ENCODE data around the gene NTF3.
"Not testable (repeated sequence)": the region's sequence is repeated elsewhere in the genome, so short reads cannot be mapped to it uniquely, and the experiment has no call there.

NTF3 gene

GRCh38 chr12:5524769-5525436, 93.0 kb downstream of the NTF3 start:
- in situ Hi-C loops (cut with MboI; ENCODE audit: low sequenced_read_pairs): no loop called here

DNA sequence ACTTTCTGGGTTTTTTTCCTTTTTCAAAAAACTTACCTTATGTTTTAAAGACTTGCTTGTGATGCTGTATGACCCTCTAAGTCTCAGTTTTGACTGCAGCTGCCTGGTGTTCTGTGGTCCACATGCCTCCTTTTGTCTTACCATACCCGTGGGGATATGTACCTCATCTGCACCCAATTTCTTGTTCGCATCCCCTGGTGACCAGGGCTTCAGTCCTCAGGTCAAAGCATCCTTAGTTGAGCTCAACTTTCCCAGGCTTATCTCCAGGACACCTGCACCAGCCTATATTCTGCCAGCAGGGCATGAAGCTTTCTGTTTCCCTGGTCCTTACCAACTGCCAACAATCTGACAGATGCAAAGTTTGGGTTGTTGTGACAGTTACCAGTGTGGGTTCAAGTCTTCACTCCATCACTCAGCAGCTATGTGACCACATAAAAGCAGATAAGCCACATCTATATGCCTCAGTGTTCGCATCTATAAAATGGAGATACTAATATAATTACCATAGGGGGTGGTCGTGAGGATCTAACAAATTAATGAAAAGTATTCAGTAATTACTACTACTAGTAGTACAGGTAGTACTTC, 94.0 kb downstream of the NTF3 start:
- in situ Hi-C loops (cut with MboI; ENCODE audit: low sequenced_read_pairs): no loop called here

- in situ Hi-C loops (cut with MboI; ENCODE audit: low sequenced_read_pairs): no loop called here
These were observed 101.5 kb downstream of the NTF3 start for GRCh38 chr12:5533368-5533767.

DNA sequence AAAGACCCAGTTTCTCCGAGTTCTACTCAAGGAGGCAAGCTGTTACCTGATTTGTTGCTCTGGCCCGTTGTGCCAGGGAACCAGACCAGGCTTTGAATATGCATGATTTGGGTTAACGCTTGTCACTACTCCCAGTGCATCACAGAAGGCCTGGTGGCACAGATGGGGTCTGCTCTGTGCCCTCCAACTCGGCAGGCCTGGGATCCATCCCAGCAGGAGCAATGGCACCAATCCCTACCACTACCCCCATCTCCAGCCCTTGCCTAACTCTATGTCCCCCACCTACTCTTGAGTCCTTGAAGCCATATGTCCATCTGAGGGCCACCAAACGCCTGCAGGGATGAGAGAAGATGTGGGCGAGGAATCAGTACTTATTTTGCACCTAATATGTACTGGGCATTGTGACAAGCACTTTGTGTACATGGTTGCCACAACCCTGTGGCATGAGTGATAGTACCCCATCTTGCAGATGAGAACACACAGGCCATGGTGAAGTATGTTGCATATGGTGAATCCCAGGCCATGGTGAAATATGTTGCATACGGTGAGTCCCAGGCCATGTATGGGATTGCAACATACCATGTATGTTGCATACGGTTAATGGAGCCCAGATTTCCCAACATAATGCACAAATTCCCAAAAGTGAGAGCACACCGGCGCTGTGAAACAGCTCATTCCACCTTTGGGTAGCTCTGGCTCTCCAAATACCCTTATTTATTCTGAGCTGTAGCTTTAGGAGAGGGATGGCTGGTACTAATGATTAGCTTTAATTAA, 102.7 kb downstream of the NTF3 start:
- in situ Hi-C loops (cut with MboI; ENCODE audit: low sequenced_read_pairs): no loop called here

- in situ Hi-C loops (cut with MboI; ENCODE audit: low sequenced_read_pairs): no loop called here
These were observed 103.6 kb downstream of the NTF3 start for GRCh38 chr12:5535541-5535940.

DNA sequence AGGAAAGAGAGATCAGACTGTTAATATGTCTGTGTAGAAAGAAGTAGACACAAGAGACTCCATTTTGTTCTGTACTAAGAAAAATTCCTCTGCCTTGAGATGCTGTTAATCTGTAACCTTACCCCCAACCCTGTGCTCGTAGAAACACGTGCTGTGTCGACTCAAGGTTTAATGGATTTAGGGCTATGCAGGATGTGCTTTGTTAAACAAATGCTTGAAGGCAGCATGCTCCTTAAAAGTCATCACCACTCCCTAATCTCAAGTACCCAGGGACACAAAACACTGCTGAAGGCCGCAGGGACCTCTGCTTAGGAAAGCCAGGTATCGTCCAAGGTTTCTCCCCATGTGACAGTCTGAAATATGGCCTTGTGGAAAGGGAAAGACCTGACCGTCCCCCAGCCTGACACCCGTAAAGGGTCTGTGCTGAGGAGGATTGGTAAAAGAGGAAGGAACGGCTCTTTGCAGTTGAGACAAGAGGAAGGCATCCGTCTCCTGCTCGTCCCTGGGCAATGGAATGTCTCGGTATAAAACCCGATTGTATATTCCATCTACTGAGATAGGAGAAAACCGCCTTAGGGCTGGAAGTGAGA, 105.2 kb downstream of the NTF3 start:
- in situ Hi-C loops (cut with MboI; ENCODE audit: low sequenced_read_pairs): not testable (repeated sequence)

GRCh38 chr12:5537771-5538170, 105.9 kb downstream of the NTF3 start:
- in situ Hi-C loops (cut with MboI; ENCODE audit: low sequenced_read_pairs): no loop called here
